NB4 (cell line): ENCODE results near the gene RASSF4.

Experiments used
- DNase-seq: peaks from one replicate; pipeline ENCODE4 v3.0.0; 2010; ENCODE audit warnings: low read depth
- H3K4me3 ChIP-seq: one replicate; pipeline ENCODE4 v1.5.1; 2011; ENCODE audit warnings: mild to moderate bottlenecking, low read depth, low read length, moderate library complexity
- CTCF ChIP-seq: IDR thresholded peaks from one replicate; pipeline ENCODE4 v1.5.1; 2012; ENCODE audit warnings: low read depth, low read length
- MAX ChIP-seq: IDR thresholded peaks from 2 replicates; pipeline ENCODE4 v1.6.1; 2011; ENCODE audit warnings: low read depth, low read length
- MYC ChIP-seq: IDR thresholded peaks from 2 replicates; pipeline ENCODE4 v1.6.1; 2011; ENCODE audit warnings: low read depth, low read length
- POLR2A ChIP-seq: IDR thresholded peaks from 2 replicates; pipeline ENCODE4 v1.6.1; 2011; ENCODE audit warnings: mild to moderate bottlenecking; ENCODE audit not compliant: insufficient read length; ENCODE audit errors: extremely low read depth

RASSF4 gene

GRCh38 chr10:44997105-44997748 lies 37.6 kb downstream of the RASSF4 start:
- H3K4me3 ChIP-seq = no peak overlapping the region
- no peak for DNase-seq
- TF ChIP-seq POLR2A = no peak
- TF ChIP-seq MAX = no peak
- TF ChIP-seq MYC = no peak
- no peak for TF ChIP-seq CTCF

- TF ChIP-seq POLR2A (no peak), MAX (no peak), MYC (no peak), CTCF (no peak)
- no peak overlapping the region for H3K4me3 ChIP-seq
- DNase-seq = peak; percentile 35
Observed at GRCh38 chr10:44998146-44998631, 38.6 kb downstream of the RASSF4 start.

GRCh38 chr10:45000138-45000751 lies 40.6 kb downstream of the RASSF4 start:
- peak; percentile 93 for DNase-seq
- TF ChIP-seq MYC (no peak; the same call in 1 of the 2 replicates), CTCF (no peak), POLR2A (no peak), MAX (peak; percentile 24; the same call in 1 of the 2 replicates)

GRCh38 chr10:45000752-45001380 lies 41.3 kb downstream of the RASSF4 start, which contains the start of gene ZNF22:
Gene ZNF22, plus strand, starts transcription at chr10:45000923. Its CDS starts 2,446 bp downstream, at chr10:45003369.
- peak within 1 kb of the TSS; percentile 91 for H3K4me3 ChIP-seq
- DNase-seq = peak; percentile 98
- TF ChIP-seq MAX = peak; percentile 85
- TF ChIP-seq POLR2A = peak; percentile 78
- peak; percentile 95 for TF ChIP-seq MYC
- no peak for TF ChIP-seq CTCF

More at GRCh38 chr10:45000138-45000751, 40.6 kb downstream of the RASSF4 start:
- H3K4me3 ChIP-seq = peak overlapping the region; percentile 73

- H3K4me3 ChIP-seq = peak overlapping the region; percentile 91
- peak; percentile 84 for DNase-seq
- TF ChIP-seq CTCF (peak; percentile 4), POLR2A (no peak), MYC (peak; percentile 41; the same call in 1 of the 2 replicates), MAX (peak; percentile 9; the same call in 1 of the 2 replicates)
Observed at GRCh38 chr10:45001381-45002148, 42.0 kb downstream of the RASSF4 start.
